SIG-M5 treated with dmso at 0.1 percent for 504 hours (cell line): ENCODE data around the gene FAT4.

Experiments
- DNase-seq: peaks from one replicate; lab custom pipeline; 2025; ENCODE audit not compliant: unreplicated experiment; lab: John Stamatoyannopoulos, UW

The FAT4 gene

GRCh38 chr4:125316401-125316790 is 1.6 kb downstream of the FAT4 start:
- no peak for DNase-seq

GRCh38 chr4:125316791-125317524 is 2.2 kb downstream of the FAT4 start:
- DNase-seq: peak; percentile 84

GRCh38 chr4:125317525-125317877 is 2.7 kb downstream of the FAT4 start:
- no peak for DNase-seq

DNA sequence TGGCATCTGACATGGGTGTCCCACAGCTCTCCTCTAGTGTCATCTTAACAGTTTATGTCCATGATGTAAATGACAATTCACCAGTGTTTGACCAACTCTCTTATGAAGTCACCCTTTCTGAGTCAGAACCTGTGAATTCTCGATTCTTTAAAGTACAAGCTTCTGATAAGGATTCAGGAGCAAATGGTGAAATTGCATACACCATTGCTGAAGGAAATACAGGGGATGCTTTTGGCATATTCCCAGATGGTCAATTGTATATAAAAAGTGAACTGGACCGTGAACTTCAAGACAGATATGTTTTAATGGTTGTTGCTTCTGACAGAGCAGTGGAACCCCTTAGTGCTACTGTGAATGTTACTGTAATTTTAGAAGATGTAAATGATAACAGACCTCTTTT is 4.6 kb downstream of the FAT4 start:
- no peak for DNase-seq

GRCh38 chr4:125321709-125322365 is 7.1 kb downstream of the FAT4 start:
- DNase-seq: no peak

DNA sequence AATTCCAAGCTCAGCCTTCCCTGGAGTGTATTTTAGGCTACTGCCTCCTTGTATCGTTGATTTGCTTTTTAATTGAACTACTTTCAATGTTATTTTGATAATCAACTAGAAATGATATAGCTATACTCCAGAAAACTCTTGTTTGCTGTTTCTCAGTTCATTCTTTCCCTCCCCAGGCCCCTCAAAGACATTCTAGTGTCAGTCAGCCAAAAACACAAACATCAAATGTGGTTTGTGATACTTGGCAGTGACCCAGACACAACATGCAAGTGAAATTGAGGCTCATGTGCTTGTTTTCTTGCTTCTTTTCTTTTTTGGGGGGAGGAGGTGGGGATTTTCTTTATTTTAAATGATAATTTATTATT is 7.6 kb downstream of the FAT4 start:
- no peak for DNase-seq

DNA sequence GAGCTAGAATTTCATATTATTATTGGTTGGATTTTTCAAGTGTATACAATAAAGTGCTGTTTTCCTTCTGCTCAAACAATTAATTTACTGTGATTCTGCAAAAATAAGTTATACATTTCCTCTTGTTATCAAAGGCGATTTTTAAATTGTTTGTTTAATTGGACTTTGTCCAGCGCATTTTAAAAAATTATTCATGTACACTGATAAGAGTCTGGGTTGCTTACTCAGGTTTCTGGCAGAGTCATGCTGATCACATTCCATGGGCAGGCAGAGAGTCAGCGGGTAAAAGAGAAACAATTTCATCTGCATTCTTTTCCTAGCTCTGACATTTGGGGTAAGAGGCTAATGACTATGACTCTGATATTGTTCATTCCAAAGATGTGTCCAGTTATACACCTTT is 8.9 kb downstream of the FAT4 start:
- DNase-seq: no peak

DNA sequence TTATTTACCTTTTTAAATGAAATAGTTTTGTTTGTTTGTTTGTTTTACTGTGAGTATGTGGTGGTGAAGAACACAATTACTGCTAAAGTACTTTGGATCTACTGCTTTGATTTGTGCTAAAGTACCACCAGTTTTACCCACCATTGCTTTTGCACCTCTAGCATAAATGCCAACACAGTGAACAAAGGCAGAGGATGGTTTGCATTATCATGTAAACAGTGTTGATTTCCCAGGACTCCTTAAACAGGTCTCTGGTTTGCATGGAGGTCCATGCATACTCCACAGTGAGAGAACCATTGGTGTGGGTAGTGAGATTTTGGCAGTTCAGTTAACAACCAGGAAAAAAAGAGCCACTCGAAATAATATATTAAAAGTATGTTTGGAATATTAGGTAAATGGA is 11.0 kb downstream of the FAT4 start:
- DNase-seq: no peak

GRCh38 chr4:125331116-125331515 is 16.4 kb downstream of the FAT4 start:
- peak; percentile 3 for DNase-seq

- DNase-seq: no peak
These were observed 20.2 kb downstream of the FAT4 start for GRCh38 chr4:125334926-125335325.

DNA sequence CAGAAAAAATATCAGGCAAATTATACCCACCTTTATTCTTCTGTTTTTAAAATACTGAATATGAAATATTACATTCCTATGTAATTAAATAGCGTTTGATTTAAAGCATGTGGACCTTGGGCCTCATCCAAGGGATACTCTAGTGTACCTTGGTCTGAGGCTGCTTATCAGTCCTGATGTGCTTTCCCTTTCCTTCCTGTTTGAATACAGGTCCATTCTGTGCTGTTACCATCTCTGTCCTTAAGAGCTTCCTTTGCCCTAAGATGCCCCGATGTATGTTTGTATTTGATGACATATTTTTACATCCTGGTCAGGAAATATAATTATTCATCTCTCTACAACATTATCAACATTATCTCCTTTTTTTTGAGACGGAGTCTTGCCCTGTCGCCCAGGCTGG is 24.1 kb downstream of the FAT4 start:
- DNase-seq: no peak

DNA sequence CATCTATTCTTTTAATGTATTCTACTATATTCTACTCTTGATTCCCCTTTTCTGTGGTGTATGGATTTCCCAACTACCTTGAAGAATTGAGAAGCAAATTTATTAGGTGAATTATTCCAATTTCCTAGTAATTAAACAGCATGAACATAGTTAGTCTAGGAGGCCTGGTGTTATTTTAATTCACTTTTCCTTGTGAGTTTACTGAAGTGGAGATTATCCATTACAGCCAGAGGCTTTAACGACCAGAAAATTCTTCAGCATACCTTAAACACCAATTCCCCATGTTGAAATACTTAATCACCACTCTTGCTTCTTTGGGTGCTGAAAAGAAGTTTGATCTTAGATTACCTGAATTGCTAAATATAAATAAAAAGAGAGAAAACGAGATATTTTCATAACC is 29.4 kb downstream of the FAT4 start:
- no peak for DNase-seq

DNA sequence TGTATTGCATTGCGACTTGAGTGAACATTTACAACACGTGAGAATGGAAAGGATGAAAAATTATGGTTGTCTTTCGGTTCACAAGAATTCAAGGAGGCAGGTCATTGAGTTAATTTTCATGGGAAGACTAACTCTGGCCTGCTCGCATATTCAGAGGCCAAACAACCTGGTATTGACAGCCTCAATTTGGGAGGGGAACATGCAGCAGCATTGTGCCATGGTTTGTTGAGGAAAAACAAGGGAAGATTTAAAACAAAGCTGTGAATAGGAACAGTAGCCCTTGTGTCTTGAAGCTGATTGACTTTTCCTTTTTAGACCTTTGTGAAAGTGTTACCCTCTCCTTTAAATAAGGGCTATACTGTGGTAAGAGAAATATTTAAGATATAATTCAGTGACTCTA is 31.9 kb downstream of the FAT4 start:
- DNase-seq: no peak

GRCh38 chr4:125350470-125351135 is 35.8 kb downstream of the FAT4 start:
- no peak for DNase-seq

DNA sequence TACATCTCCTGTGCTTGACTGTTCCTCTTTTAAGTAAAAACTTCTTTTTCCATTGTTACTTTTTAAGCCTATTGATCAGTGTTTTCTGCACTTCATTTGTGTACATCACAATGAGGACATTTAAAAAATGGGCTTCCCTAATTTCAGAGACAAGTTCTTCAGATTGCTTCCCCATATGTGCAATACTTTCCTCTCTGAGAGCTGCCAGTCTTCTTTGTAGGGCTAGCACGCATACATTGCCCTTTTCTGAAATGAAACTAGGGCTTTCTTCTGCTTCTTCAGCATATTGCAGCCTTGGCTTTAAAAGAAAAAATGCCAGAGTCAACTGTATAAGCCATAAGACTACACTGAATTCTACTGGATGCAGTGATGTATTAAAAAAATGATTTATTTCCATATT is 37.8 kb downstream of the FAT4 start:
- DNase-seq: peak; percentile 52

GRCh38 chr4:125353131-125353530 is 38.4 kb downstream of the FAT4 start:
- no peak for DNase-seq

- no peak for DNase-seq
These were observed 41.0 kb downstream of the FAT4 start for GRCh38 chr4:125355791-125356190.

- DNase-seq: no peak
These were observed 42.9 kb downstream of the FAT4 start for GRCh38 chr4:125357675-125358074.

GRCh38 chr4:125358453-125358852 is 43.7 kb downstream of the FAT4 start:
- no peak for DNase-seq

GRCh38 chr4:125359363-125359762 is 44.6 kb downstream of the FAT4 start:
- DNase-seq: no peak

DNA sequence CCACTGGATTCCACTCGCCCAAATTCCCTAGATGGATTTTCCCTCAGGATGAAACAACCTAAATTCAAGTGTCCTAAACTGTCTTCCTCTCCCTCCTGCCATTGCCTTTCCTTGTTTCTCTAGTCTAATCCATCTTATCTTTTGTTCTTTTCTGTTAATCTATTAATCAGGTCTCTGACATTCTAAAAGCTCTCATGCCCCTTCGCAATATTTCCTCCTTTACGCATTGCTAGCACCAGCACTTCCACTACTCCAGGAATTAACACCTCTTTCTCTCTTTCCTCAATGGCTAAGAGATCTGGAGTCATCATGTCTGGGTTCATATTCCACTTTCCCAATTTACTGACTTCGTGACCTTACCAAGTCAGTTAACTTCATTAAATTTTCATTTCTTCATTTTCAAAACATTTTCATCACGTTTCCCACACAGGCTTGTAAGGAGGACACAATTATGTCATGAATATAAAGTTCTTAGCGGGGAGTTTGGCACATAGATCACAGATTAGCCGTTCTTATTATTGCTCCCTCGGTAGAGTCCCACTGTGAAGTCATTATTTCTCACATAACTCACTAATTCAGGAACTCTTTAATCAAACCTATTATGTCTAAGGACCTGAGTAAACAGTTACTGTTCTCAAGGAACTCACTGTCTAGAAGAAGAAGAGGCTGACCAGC is 45.3 kb downstream of the FAT4 start:
- no peak for DNase-seq

DNA sequence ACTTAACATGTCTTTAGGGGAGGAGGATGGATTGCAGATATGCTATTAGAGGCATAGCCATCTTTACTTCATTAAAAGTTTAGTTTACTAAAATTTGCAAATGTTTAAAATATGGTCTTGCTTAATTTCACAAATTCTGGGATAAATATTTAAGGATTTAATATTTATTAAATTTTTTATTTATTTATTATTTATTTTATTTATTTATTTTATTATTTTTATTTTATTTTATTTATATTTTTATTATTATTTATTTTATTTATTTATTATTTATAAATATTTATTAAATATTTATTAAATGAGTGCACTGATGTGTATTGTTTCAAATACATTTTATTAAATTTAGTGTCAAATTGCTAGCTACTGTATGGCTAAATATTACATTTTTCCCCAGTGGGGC is 46.0 kb downstream of the FAT4 start:
- no peak for DNase-seq
